ENCODE measurements around the gene OCRL.

OCRL gene

DNA sequence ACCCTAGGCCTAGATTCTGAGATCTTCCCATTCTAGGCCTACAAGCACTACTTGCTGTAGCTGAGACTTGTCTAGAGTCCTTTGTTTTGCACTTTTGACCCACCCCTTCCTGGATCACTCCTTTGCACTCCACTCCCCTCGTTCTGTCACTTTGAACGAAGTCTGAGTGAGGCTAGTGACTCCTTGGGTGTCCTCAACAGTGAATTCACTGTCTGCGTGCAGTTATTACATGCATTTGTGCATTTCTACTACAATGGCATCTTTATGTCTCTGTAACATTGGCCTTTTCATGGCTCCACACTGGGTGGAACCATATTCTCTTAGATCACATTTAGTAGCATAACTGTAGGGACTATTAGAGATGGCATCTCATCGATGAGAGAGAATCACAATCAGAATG is 50.5 kb downstream of the OCRL start:
- no peak for DNase-seq

DNA sequence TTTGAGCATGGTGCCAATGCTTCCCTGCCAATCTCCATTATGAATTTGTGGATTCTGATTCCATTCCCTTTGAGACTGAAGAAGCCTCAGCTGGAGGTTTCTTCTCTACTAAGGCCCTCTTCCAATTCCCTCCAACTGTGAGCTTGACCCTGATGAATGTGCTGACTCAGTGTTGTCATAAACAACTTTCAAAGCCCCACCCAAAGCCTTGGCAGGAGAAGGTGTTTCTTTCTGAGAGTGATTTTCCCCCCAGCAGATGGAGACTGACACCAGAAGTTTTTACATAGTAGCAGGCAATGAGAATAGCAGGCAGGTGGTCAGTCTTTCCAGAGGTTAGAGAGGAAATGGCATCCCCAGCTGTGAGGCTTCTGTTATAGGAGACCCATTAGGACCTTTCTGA is 53.1 kb downstream of the OCRL start:
- DNase-seq: no peak

DNA sequence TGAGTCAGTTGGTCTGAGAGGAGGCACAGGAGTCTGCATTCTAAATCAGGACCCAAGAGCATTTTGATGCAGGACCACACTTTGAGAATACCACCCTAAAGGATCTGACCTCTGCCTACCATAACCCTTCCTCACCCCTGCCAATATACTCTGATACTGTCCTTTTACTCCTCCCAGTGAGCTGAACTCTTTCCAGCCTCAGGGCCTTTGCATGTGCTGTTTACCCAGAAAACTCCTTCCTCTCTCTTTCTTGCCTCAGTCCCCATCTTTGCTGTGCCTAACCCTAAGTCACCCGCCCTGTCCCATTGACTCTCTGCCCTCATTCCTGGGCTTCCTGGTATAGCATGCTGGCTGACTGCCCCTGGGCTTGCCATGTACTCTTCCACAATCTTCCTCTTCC is 54.7 kb downstream of the OCRL start:
- no peak for DNase-seq

DNA sequence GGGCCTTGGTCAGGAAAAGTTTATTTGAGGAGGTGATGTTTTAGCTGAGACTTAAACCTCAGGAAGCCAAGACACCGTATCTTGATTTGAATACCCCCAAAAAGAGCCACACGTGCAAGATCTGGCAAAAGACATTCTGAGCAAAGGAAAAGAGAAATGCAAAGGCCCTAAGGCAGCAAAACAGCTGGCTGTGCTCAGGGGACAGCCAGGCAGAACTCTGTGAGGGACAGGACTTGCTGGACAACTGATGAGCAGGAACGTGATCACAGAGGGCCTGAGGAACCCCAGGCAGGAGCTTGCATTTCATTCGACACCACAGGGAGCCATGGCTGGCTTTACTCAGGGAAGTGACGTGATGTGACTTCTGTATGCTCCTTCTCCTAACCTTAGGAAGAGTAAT is 56.0 kb downstream of the OCRL start:
- DNase-seq: no peak

DNA sequence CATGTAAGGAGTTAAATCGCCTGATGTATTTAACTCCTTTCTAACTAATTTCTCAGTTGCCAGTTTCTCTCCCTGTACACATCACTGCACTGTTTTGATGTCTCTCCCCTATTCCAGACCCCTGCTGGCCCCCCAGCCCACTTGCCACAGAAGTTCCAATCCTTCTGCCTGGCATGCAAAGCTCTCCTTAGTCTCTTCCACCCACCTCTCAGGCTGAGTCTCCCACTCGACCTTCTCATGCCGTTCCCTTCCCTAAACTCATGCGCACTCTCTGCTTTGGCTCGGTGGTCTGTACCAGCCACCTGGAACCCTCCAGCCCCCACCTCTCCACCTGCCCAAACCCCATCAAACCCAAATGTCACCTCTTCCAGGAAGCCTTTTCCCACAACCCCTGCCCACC is 57.8 kb downstream of the OCRL start:
- DNase-seq: no peak

DNA sequence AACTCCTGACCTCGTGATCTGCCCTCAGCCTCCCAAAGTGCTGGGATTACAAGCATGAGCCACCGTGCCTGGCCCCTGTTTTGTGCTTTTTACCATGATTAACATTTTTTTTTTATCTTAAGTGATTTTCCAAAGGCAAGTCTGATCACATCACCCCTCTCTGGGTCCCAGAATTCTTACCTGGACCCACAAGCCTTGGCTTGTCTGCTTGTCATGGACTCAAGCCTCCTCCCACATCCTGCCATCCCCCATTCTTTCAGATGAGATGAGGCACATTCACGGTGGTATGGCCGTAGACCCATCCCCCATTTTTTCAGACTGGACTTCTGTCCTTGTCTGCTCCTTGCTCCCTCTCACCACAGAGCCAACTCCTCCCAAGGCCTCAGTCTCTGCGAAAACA is 59.4 kb downstream of the OCRL start:
- no peak for DNase-seq

DNA sequence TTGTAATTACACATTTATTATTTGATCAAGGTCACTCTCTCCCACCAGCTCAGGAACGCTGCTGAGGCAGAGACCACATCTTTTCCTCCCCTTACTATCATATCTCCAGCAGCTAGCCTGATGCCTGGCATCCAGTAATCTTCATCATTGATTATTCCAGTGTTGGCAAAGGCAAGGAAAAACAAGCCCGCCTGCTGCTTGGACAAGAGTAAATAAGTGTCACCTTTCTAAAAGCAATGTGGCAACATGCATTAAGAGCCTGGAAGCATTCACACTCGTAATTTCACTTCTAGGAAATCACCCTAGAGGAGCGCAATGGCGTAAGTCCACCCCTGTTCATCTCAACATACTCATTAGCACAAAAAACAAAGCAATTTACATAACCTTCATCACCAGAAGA is 59.9 kb downstream of the OCRL start:
- DNase-seq: no peak

DNA sequence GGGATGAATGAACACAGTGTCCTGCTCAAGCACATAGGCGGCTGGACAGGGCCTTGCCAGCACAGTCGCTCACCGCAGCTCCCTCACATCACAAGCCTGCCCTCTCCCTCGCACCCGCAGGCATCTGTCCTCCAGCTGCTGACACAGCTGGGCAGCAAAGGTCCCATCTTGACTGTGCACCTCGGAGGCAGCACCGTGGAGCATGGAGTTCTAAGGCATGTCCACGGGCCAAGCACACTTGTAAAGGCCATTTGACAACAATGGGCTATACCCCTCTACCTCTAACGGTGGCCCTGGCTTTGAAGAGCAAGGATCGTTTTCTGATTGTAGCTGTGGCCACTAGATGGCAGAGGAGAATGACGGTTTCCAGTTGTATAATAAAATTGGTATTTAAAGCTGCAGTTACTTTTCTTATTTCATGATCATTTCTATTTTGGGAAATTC is 60.9 kb downstream of the OCRL start:
- peak; percentile 35 for DNase-seq

DNA sequence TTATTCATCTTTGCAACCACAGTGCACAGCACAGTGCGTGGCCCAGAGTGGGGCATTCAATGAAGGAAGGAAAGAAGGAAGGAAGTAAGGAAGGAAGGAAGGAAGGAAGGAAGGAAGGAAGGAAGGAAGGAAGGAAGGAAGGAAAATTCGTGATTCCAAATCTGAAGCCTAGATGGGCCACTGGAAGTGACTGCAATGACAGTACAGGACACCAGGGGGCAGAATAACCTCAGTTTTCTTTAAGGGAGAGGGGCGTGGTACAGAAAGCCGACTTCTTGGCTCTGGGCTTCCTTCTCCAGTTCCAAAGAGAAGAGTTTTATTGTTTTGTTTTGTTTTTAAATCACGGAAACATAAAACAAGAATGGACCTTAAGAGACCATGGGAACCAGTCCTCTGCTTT is 66.9 kb downstream of the OCRL start:
- DNase-seq: peak; percentile 61

DNA sequence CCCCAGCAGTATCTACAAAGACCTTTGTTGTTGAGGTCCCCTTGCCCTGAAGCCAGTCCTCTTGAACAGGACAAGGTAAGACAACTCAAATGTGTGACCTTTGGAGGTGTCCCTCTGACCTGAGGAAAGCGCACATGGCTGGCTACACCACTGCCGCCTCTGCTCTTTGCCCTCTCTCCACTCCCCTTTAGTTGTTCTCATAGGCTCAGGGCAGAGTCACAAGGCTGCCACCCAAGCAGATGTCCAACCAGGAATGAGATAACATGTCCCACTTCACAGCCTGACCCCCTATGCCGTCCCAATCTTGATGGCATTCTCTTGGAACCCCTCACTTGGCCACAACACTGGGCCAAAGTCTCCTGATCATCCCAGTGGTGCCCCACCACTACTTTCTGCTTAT is 68.4 kb downstream of the OCRL start:
- no peak for DNase-seq

DNA sequence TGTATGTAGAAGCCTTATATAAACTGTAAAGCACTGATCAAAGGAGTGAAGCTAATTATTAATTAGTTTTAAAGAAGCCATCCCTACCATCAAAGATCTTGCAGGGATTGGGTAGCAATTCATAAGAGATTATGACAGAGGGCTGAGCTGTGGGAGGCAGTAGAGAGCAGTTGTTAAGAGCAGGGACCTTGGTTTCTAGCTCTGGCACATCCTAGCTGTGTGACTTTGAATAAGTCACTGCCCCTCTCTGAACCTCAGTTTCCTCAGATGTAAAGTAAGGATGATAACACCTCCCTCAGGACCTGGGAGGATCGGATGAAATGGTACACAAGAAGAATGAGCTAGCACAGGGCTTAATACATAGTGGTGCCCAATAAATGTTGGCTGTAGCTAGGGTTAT is 69.3 kb downstream of the OCRL start:
- DNase-seq: no peak

DNA sequence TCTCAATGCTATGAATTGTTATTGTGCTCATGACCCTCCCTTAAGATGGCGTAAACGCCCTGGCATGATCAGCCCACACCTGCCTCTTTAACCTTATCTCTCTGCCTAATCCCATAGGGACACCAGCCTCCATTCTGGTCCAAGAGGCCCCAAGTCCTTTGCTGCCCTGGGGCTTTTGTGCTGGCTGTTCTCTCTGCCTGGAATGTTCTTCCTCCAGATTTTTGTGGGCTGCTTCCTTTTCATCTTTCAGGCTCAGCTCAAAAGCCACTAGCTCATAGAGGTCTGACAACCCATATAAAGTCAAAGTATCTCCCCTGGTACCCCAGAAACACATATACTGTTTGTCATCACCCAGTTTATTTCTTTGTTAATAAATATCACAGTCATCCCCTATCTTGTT is 72.3 kb downstream of the OCRL start:
- no peak for DNase-seq

DNA sequence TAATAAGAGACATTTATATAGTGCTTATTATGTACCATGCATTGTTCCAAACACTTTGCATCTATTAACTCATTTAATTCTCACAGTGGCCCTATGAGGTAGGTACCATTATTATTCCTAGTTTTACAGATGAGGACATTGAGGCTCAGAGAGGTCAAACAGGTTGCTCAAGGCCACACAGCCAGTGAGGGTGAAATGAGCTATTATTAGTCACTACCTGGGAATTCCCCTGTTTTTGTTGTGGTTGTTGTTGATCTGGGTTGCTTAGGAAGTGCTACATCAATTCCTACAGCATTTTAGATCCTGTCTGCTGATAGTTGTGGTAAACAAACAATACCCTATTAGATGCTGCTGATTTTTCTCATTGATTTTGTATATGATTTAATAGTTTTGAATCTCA is 73.5 kb downstream of the OCRL start:
- DNase-seq: no peak

DNA sequence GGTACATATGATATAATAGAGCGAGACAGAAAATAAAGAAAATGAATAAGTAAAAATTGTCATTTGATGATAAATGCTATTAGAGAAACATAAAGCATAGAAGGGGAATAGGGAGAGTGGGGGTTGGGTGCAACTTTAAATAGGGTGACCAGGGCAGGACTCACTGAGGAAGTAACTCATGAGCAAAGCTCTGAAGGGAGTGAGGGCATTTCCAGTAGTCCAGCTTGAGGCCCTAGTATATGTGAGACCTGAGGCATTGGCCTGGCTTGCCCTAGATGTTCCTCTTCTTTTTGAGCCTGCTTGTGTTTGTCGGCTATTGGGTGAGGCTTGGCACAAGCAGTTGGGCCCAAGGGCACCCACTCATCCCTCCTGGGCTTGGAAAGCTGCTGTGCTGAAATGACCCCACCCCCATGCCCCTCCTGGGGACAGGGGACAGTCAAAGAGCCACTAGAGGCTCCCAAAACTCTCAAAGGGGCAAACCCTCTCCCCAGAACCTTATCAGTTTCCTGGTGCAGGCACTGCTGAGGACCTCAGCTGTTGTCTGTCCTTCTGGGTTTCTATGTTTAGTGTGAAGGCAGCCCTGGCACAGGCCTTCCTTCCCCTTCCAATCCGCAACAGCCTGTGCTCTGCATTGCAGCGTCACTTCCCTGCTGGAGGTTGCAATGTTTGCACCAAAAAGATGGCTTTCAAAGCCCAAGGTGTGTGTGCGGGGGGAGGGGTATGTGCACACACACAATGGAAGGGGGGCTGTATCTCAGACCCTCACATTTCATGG is 74.6 kb downstream of the OCRL start:
- DNase-seq: no peak

DNA sequence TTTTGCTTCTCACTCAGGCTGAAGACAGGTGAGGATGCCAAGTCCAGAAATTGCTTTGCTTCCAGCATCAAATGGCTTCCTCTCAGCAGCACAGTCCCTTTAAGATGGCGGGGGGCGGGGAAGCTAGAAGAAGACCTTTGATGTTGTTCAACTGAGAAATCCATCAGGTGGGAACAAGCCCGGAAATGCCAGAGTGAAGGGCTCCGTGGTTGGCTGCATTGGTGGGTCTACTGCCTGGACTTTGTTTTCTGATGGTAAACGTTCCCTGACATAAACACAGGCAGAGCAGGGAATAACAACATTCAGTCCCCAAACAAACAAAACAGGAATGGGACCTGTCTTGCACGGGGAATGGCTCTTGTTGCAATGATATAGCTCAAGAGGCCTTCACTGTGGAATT is 77.4 kb downstream of the OCRL start:
- DNase-seq: no peak

DNA sequence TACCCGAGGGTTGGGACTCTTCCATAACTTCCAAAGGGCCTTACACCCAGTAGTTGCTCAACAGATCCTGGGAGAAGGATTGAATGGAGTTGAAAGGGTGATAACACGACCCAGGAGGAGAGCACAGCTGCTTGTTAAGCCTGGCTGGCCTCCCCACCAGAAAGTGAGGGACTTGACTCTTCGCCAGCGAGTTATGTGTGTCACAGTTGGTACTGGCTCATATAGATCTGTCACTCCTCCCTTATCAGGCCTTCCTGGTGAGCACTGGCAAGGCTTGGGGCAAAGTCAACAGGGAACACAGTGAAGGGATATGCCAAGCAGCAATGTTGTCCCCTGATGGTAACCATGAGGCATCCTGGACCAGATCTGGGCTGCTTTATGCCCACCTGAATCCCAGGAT is 78.9 kb downstream of the OCRL start:
- DNase-seq: no peak

DNA sequence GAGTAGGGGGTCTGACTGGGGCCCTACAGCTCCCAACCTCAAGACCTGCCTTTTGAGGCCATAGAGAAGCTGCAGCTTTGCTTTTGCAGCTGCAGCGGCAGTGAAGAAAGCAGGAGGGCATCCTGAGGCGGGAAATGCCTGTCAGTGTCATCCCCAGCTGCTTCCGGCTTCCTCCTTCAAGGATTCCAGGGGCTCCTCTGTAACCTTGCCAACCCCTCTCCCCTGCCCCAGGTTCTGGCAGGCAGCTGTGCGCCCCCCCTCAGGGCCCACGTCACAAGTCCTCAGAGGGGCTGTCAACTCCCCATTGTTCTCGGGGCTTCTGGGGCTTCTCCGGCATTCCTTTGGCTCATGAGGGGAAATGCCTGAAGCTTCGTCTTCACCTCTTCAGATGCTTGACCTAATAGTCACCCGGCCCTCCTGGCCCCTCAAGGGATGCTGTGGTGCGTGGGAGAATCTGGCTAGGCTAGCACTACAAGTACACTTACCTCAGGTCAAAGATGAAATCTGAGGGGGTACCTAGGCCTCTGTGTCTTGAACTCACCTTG is 82.8 kb downstream of the OCRL start:
- peak; percentile 36 for DNase-seq

DNA sequence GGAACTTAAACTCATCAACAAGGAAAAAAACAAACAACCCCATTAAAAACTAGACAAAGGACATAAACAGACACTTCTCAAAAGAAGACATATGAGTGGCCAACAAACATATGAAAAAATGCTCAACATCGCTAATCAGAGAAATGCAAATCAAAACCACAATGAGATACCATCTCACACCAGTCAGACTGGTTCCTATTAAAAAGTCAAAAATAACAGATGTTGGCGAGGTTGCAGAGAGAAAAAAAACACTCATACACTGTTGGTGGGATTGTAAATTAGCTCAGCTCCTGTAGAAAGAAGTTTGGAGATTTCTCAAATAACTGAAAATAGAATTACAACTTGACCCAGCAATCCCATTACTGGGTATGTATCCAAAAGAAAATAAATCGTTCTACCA is 86.0 kb downstream of the OCRL start:
- no peak for DNase-seq

DNA sequence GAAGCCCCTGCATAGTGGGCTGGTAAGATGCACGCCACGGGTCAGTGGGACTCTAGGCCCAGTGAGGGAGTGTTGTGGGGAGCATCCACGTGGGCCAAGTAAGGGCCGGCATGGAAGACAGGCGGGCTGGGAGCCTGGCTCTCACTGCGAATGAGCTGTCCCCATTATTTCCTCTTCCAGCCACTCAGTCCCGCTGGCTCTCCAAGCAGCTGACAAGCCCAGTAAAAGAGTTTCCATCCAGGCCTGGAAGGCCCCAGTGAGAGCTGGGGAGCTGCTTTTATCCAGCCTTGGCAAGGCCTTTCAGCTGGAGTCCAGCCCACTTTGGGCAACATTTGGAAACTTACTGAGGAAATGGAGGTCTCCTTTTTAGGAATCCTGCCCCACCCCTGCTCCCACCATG is 89.8 kb downstream of the OCRL start:
- peak; percentile 57 for DNase-seq

DNA sequence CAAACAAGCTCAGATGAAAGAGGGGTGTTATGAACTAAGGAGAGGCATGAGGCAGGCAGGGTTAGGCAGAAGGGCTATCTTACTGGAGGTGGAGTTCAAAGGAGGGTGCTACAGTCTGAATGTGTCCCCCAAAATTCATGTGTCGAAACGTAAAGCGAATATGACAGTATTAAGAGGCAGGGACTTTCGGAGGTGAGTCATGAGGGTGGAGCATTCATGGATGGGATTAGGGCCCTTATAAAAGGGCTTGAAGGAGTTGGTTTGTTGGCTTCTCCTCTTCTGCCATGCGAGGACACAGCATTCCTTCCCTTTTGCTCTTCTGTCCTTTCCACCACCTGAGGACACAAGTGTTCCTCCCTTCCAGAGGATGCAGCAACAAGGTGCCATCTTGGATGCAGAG is 91.8 kb downstream of the OCRL start:
- DNase-seq: no peak

DNA sequence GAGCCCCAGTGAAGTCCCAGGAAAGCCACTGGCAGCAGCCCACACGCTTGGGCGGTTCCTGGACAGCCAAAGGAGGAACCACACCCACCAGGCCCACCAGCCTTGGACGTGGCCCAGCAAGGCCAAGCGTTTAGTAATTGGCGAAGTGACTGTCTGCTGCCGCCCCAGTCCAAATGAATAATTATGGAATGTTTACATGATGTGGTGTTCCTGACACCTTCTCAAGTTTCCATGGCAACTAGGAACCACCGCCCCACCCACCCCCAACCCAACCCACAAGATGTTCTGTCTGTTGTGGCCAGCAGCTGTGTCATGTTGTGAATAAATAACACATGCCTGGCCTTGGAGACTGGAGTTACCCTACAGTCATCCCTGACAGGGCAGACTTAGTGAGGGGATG is 92.4 kb downstream of the OCRL start:
- DNase-seq: peak; percentile 38

DNA sequence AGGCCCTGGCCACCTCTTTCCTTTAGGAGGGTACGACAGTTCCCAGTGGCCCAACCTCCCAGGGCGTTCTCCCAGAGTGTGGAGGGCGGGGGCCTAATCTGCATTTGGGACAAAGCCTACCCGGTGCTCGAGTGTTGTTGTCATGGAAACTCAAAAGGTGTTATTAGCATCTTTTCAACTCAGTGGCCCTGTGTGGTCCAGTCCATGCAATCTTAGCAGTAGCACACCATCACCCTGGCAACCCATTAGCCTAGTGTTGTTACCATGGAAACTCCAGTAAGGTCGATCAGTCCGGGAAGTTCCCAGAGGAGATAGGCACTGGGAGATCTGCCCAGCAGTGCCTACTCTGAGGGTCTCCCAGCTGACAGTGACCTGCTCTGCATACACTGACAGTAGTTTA is 94.5 kb downstream of the OCRL start:
- DNase-seq: no peak

DNA sequence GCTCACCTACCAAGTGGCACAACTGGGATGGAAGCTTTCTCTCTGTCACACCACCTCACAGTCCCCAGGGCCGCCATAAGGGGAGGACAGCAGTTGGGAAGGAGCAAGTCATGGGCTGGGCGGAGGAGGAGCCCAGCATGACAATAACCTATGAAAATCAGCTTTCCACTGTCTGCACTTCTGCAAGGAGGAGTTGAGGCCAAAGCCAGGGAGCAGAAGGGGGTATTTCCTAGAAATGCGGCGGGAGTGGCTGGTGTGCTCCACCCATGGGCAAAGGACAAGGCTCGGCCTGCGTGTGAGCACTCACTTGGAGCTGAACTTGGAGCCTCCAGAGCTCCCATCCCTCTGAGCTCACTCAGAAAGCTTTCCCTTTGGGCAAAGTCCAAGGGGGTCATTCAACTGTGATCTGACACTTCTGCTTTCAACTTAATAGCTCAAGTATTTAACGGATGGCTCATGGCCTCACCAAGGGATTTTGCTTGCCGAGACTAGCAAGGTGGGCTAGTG is 96.2 kb downstream of the OCRL start:
- no peak for DNase-seq

DNA sequence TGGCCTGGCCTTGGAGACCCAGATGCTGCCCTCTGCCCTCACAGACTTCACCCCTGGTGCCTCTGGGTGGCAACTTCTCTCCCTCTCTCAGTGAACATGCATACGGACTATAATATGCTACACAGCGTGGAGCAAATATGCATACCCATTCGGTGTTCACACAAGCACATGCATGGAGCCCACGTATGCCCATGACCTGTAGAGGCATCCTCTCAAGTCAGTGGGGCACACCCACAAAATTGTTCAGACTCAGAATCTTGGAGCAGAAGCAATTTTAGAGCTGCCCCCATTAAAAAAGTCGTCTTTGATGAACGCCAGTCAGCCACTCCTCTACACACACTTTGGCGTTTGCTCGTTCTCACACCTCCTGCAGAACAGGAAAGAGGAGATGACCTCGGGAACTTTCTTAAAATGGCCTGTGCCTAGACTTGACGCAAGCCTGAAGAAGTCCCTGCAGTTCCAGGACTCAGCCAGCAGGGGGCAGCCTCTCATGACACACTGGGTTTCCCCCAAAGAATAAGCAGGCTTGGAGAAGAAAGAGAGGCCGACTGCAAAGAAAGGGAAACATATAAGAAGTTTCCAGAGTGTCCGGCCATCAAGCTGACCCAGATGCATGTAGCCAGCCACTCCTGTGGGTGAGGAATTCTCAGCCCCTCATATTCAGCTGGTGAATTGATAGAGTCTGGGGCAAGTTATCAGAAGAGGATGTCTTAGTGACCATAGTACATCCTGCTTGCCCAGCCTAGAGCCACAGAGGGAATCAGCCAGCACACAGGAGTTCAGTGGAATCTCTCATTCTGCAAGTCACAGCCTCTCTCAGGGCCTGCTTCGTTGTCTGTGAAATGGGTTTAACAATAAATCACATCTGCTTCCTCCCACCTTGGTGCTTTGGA is 97.4 kb downstream of the OCRL start:
- peak; percentile 75 for DNase-seq

All from right hindlimb (tissue), 1 donor.